ENCODE results near the gene KIF4A.

Gene KIF4A

DNA sequence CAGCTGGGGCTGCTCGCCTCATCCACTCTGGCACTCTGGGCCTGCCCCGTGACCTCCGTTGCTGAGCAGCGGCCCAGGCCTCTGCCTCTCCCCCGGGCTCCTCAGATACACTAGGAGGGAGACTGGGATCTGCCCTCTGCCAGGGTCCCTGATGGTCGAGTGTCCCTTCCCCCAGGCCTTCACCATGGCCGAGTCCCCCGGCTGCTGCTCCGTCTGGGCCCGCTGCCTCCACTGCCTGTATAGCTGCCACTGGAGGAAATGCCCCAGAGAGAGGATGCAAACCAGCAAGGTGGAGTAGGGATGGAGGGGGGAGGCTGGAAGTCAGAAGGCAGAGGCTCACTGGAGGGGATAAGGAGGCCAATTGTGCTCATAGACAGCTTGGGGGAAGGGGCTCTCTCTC, 134.9 kb downstream of the KIF4A start:
- Histone ChIP-seq H2BK5ac (ENCODE audit: low read depth, low read length, poor library complexity, severe bottlenecking) (no peak overlapping the region), H2BK120ac (ENCODE audit: low read depth, low read length) (no peak overlapping the region), H3K18ac (ENCODE audit: low read depth in 1 of 2, low read length in 2 of 2) (no peak overlapping the region), H3K79me1 (replicated peaks; ENCODE audit: low read length, poor library complexity, severe bottlenecking) (no peaks in the 10 kb centered on the region), H4K8ac (ENCODE audit: low read length) (no peak overlapping the region), H3K4me2 (ENCODE audit: low read length, poor library complexity, severe bottlenecking) (no peak overlapping the region), H3K27ac (ENCODE audit: low read length, poor library complexity, severe bottlenecking) (no peak overlapping the region), H3K9ac (ENCODE audit: low read length) (no peak overlapping the region), H3K14ac (ENCODE audit: low read length in 2 of 2) (no peak overlapping the region), H3K4ac (ENCODE audit: low read depth in 1 of 2, low read length in 2 of 2) (no peak overlapping the region), H2AFZ (ENCODE audit: low read depth, low read length) (no peak overlapping the region), H3K4me1 (ENCODE audit: control insufficient read depth, insufficient read depth, low read depth, low read length) (peaks cover 4% of the 10 kb centered on the region), H3K4me3 (ENCODE audit: insufficient read depth in 1 of 2, low read depth in 1 of 2, low read length in 2 of 2) (no peak overlapping the region), H4K91ac (ENCODE audit: low read length) (no peak overlapping the region), H2BK15ac (ENCODE audit: low read depth, poor library complexity, severe bottlenecking) (no peak overlapping the region), H3K9me3 (ENCODE audit: control insufficient read depth, low read length) (no peaks in the 10 kb centered on the region), H3K27me3 (ENCODE audit: control insufficient read depth in 1 of 2, insufficient read depth in 1 of 2, low read length in 2 of 2) (peaks cover 0 to 41% of the 10 kb centered on the region in 2 experiments), H3K36me3 (ENCODE audit: control insufficient read depth in 1 of 2, insufficient read depth in 2 of 2, low read depth in 1 of 2, low read length in 2 of 2) (no peaks in the 10 kb centered on the region), H3K23ac (ENCODE audit: low read length in 2 of 2) (no peak overlapping the region), H2BK12ac (ENCODE audit: low read length in 2 of 2) (no peak overlapping the region), H2AK5ac (ENCODE audit: low read length, severe bottlenecking) (no peak overlapping the region)
- DNase-seq: no peak
- WGBS: 82% methylated on average over 10 of the region's 10 CpGs

DNA sequence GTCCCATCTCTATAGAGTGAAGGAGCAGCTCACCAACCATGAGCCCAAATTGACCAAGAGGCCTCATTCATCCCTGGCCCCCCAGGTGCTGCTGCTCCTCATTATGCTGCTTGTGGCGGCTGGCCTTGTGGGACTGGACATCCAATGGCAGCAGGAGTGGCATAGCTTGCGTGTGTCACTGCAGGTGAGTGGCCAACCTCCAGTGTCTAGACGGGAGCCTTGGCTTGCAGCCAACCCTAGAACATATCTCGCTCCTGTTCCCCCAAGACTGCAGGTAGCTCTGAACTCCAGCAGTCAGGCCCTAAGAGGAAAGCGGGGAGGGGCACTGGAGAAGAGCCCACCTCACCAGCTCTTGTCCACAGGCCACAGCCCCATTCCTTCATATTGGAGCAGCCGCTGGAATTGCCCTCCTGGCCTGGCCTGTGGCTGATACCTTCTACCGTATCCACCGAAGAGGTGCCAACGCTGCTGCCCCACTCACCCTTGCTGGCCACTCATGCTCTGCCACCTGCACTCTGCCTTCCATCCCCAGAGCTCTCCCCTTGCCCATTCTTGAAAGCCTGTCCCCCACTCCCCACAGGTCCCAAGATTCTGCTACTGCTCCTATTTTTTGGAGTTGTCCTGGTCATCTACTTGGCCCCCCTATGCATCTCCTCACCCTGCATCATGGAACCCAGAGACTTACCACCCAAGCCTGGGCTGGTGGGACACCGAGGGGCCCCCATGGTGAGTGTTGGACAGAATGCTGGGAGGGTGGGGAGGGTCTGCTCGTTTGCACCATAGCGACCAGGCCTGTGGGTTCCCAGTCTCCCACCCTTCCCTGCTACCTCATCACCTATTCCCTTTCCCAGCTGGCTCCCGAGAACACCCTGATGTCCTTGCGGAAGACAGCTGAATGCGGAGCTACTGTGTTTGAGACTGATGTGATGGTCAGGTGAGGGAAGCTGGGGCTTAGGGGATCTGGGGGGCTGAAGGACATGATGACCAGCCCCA, 136.7 kb downstream of the KIF4A start:
- H3K4me1 ChIP-seq (ENCODE audit: control insufficient read depth, insufficient read depth, low read depth, low read length): peaks cover 4% of the 10 kb centered on the region
- H3K27ac ChIP-seq (ENCODE audit: low read length, poor library complexity, severe bottlenecking): no peak overlapping the region
- no peak overlapping the region for H3K18ac ChIP-seq (ENCODE audit: low read depth in 1 of 2, low read length in 2 of 2)
- H3K27me3 ChIP-seq (ENCODE audit: control insufficient read depth in 1 of 2, insufficient read depth in 1 of 2, low read length in 2 of 2): peaks cover 0 to 53% of the 10 kb centered on the region in 2 experiments
- H3K9ac ChIP-seq (ENCODE audit: low read length): no peak overlapping the region
- H3K14ac ChIP-seq (ENCODE audit: low read length in 2 of 2): no peak overlapping the region
- no peak overlapping the region for H3K4ac ChIP-seq (ENCODE audit: low read depth in 1 of 2, low read length in 2 of 2)
- H2AFZ ChIP-seq (ENCODE audit: low read depth, low read length): no peak overlapping the region
- no peaks in the 10 kb centered on the region for H3K9me3 ChIP-seq (ENCODE audit: control insufficient read depth, low read length)
- no peak overlapping the region for H2BK15ac ChIP-seq (ENCODE audit: low read depth, poor library complexity, severe bottlenecking)
- no peak overlapping the region for H4K91ac ChIP-seq (ENCODE audit: low read length)
- H2AK5ac ChIP-seq (ENCODE audit: low read length, severe bottlenecking): no peak overlapping the region
- H3K23ac ChIP-seq (ENCODE audit: low read length in 2 of 2): no peak overlapping the region
- H2BK5ac ChIP-seq (ENCODE audit: low read depth, low read length, poor library complexity, severe bottlenecking): no peak overlapping the region
- no peak overlapping the region for H2BK120ac ChIP-seq (ENCODE audit: low read depth, low read length)
- H3K4me2 ChIP-seq (ENCODE audit: low read length, poor library complexity, severe bottlenecking): no peak overlapping the region
- H3K4me3 ChIP-seq (ENCODE audit: insufficient read depth in 1 of 2, low read depth in 1 of 2, low read length in 2 of 2): no peak overlapping the region
- no peak for DNase-seq
- H4K8ac ChIP-seq (ENCODE audit: low read length): no peak overlapping the region
- no peaks in the 10 kb centered on the region for H3K79me1 ChIP-seq (replicated peaks; ENCODE audit: low read length, poor library complexity, severe bottlenecking)
- H3K36me3 ChIP-seq (ENCODE audit: control insufficient read depth in 1 of 2, insufficient read depth in 2 of 2, low read depth in 1 of 2, low read length in 2 of 2): no peaks in the 10 kb centered on the region
- H2BK12ac ChIP-seq (ENCODE audit: low read length in 2 of 2): no peak overlapping the region
- WGBS: 95% methylated on average over 10 of the region's 15 CpGs

DNA sequence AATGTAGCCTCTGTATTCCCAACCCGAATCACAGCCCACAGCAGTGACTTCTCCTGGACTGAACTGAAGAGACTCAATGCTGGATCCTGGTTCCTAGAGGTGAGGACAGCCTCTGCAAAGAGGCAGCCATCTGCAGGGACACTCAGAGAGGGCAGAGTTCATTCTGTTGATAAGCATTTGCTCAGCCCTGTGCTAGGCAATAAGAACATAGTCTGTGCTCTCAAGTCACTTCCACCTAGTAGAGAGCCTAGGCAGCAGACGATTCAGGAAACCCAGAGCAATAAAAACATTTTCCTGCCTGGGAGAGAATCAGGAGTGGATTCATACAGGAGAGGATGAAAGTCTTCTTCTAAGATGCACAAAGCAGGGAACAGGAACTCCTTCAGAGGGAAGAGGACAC, 137.5 kb downstream of the KIF4A start:
- H3K4me1 ChIP-seq (ENCODE audit: control insufficient read depth, insufficient read depth, low read depth, low read length): peaks cover 4% of the 10 kb centered on the region
- no peak overlapping the region for H2AK5ac ChIP-seq (ENCODE audit: low read length, severe bottlenecking)
- no peak overlapping the region for H3K23ac ChIP-seq (ENCODE audit: low read length in 2 of 2)
- no peaks in the 10 kb centered on the region for H3K79me1 ChIP-seq (replicated peaks; ENCODE audit: low read length, poor library complexity, severe bottlenecking)
- no peak overlapping the region for H2AFZ ChIP-seq (ENCODE audit: low read depth, low read length)
- no peak overlapping the region for H3K9ac ChIP-seq (ENCODE audit: low read length)
- H3K36me3 ChIP-seq (ENCODE audit: control insufficient read depth in 1 of 2, insufficient read depth in 2 of 2, low read depth in 1 of 2, low read length in 2 of 2): no peaks in the 10 kb centered on the region
- H3K27me3 ChIP-seq (ENCODE audit: control insufficient read depth in 1 of 2, insufficient read depth in 1 of 2, low read length in 2 of 2): peaks cover 0 to 53% of the 10 kb centered on the region in 2 experiments
- H4K91ac ChIP-seq (ENCODE audit: low read length): no peak overlapping the region
- no peak overlapping the region for H2BK5ac ChIP-seq (ENCODE audit: low read depth, low read length, poor library complexity, severe bottlenecking)
- H4K8ac ChIP-seq (ENCODE audit: low read length): no peak overlapping the region
- H2BK120ac ChIP-seq (ENCODE audit: low read depth, low read length): no peak overlapping the region
- no peak overlapping the region for H3K14ac ChIP-seq (ENCODE audit: low read length in 2 of 2)
- no peak overlapping the region for H2BK12ac ChIP-seq (ENCODE audit: low read length in 2 of 2)
- H3K27ac ChIP-seq (ENCODE audit: low read length, poor library complexity, severe bottlenecking): no peak overlapping the region
- no peak for DNase-seq
- H3K18ac ChIP-seq (ENCODE audit: low read depth in 1 of 2, low read length in 2 of 2): no peak overlapping the region
- H3K4me3 ChIP-seq (ENCODE audit: insufficient read depth in 1 of 2, low read depth in 1 of 2, low read length in 2 of 2): no peak overlapping the region
- no peak overlapping the region for H3K4me2 ChIP-seq (ENCODE audit: low read length, poor library complexity, severe bottlenecking)
- WGBS: 50% methylated on average over 2 of the region's 2 CpGs
- H2BK15ac ChIP-seq (ENCODE audit: low read depth, poor library complexity, severe bottlenecking): no peak overlapping the region
- no peaks in the 10 kb centered on the region for H3K9me3 ChIP-seq (ENCODE audit: control insufficient read depth, low read length)
- H3K4ac ChIP-seq (ENCODE audit: low read depth in 1 of 2, low read length in 2 of 2): no peak overlapping the region

DNA sequence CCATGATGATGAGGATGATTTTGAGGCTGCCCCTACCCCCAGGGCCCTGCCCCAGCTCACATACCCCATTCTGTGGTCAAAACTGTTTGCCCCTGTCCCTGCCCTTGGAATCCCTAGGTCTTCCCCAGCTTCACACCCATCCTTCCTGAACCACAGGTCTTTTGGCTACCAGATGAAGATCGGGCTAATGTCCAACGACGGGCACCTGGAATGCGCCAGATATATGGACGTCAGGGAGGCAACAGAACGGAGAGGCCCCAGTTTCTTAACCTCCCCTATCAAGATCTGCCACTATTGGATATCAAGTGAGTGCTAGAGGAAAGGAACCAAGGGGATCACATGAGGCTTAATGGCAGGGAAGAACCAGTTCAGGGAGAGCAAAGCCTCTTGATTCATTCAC, 139.9 kb downstream of the KIF4A start:
- Histone ChIP-seq H3K4me3 (ENCODE audit: insufficient read depth in 1 of 2, low read depth in 1 of 2, low read length in 2 of 2) (no peak overlapping the region), H2BK15ac (ENCODE audit: low read depth, poor library complexity, severe bottlenecking) (no peak overlapping the region), H3K79me1 (replicated peaks; ENCODE audit: low read length, poor library complexity, severe bottlenecking) (no peaks in the 10 kb centered on the region), H2BK12ac (ENCODE audit: low read length in 2 of 2) (no peak overlapping the region), H2BK5ac (ENCODE audit: low read depth, low read length, poor library complexity, severe bottlenecking) (no peak overlapping the region), H3K4ac (ENCODE audit: low read depth in 1 of 2, low read length in 2 of 2) (no peak overlapping the region), H3K9ac (ENCODE audit: low read length) (no peak overlapping the region), H3K14ac (ENCODE audit: low read length in 2 of 2) (no peak overlapping the region), H3K23ac (ENCODE audit: low read length in 2 of 2) (no peak overlapping the region), H3K18ac (ENCODE audit: low read depth in 1 of 2, low read length in 2 of 2) (no peak overlapping the region), H3K4me2 (ENCODE audit: low read length, poor library complexity, severe bottlenecking) (no peak overlapping the region), H2AFZ (ENCODE audit: low read depth, low read length) (no peak overlapping the region), H3K27me3 (ENCODE audit: control insufficient read depth in 1 of 2, insufficient read depth in 1 of 2, low read length in 2 of 2) (peaks cover 0 to 35% of the 10 kb centered on the region in 2 experiments), H3K36me3 (ENCODE audit: control insufficient read depth in 1 of 2, insufficient read depth in 2 of 2, low read depth in 1 of 2, low read length in 2 of 2) (no peaks in the 10 kb centered on the region), H2BK120ac (ENCODE audit: low read depth, low read length) (no peak overlapping the region), H4K8ac (ENCODE audit: low read length) (no peak overlapping the region), H3K27ac (ENCODE audit: low read length, poor library complexity, severe bottlenecking) (no peak overlapping the region), H3K4me1 (ENCODE audit: control insufficient read depth, insufficient read depth, low read depth, low read length) (no peaks in the 10 kb centered on the region), H2AK5ac (ENCODE audit: low read length, severe bottlenecking) (no peak overlapping the region), H3K9me3 (ENCODE audit: control insufficient read depth, low read length) (no peaks in the 10 kb centered on the region), H4K91ac (ENCODE audit: low read length) (no peak overlapping the region)
- no CpG with 5 or more reads among the region's 6 CpGs for WGBS
- DNase-seq: no peak
